GM19043 (cell line): Measurements from ENCODE around the gene STRA8.

Experiments
- ATAC-seq: cut with Tn5 transposase; IDR thresholded peaks from one replicate; pipeline ENCODE4 v1.9.1; 2021; ENCODE audit warnings: low read depth; ENCODE audit not compliant: unreplicated experiment

STRA8 gene

GRCh38 chr7:135262623-135263320 lies 29.1 kb downstream of the STRA8 start:
- no peak for ATAC-seq

- ATAC-seq = no peak
These were observed 29.8 kb downstream of the STRA8 start for GRCh38 chr7:135263321-135263970.

GRCh38 chr7:135265637-135266036 lies 32.0 kb downstream of the STRA8 start:
- ATAC-seq = no peak

GRCh38 chr7:135269921-135270320 lies 36.3 kb downstream of the STRA8 start:
- no peak for ATAC-seq

- no peak for ATAC-seq
These were observed 37.1 kb downstream of the STRA8 start for GRCh38 chr7:135270577-135271254.

GRCh38 chr7:135271255-135271615 lies 37.6 kb downstream of the STRA8 start:
- ATAC-seq = no peak

- no peak for ATAC-seq
These were observed 38.7 kb downstream of the STRA8 start for GRCh38 chr7:135272303-135272702.

- ATAC-seq = no peak
These were observed 39.9 kb downstream of the STRA8 start for GRCh38 chr7:135273581-135273980.

- peak; percentile 96 for ATAC-seq
These were observed 41.0 kb downstream of the STRA8 start for GRCh38 chr7:135274495-135275268.

- no peak for ATAC-seq
These were observed 42.4 kb downstream of the STRA8 start for GRCh38 chr7:135275971-135276580.

- ATAC-seq = no peak
These were observed 43.5 kb downstream of the STRA8 start for GRCh38 chr7:135277161-135277560.

GRCh38 chr7:135281363-135281949 lies 47.8 kb downstream of the STRA8 start:
- ATAC-seq = peak; percentile 98

- no peak for ATAC-seq
These were observed 49.1 kb downstream of the STRA8 start for GRCh38 chr7:135282561-135283254.

- ATAC-seq = no peak
These were observed 50.5 kb downstream of the STRA8 start for GRCh38 chr7:135283959-135284638.

GRCh38 chr7:135285547-135286233 lies 52.1 kb downstream of the STRA8 start:
- ATAC-seq = no peak

GRCh38 chr7:135286876-135287275 lies 53.2 kb downstream of the STRA8 start:
- ATAC-seq = no peak

- no peak for ATAC-seq
These were observed 57.0 kb downstream of the STRA8 start for GRCh38 chr7:135290594-135290993.

- ATAC-seq = no peak
These were observed 58.2 kb downstream of the STRA8 start for GRCh38 chr7:135291809-135292253.
